Kidney glomerular epithelial cell (primary cell): ENCODE data around the gene ZNF438.

Source experiments
- DNase-seq: peaks from one replicate; lab custom pipeline; 2025; lab: John Stamatoyannopoulos, UW

The ZNF438 gene

GRCh38 chr10:30878920-30879319 is 152.7 kb downstream of the ZNF438 start:
- no peak for DNase-seq

- no peak for DNase-seq
These were observed 154.6 kb downstream of the ZNF438 start for GRCh38 chr10:30877111-30877510.

DNA sequence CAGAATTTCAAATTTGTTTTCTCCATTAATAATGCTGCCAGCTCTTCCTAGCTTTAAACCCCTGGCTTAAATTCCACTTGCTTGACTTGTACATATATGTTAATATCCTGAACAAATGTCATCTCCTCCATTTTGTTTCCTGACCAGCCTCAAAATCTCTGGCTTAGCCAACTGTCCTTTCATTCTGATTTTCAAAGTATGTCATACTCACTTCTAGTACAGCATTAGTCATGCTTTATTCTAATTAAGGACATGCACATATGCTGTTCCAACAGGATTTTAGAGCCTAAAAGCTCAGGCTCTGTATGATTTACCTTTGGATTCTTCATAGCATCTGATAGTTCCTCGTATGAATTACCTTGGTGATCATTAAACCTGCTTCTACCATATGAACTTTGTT is 158.3 kb downstream of the ZNF438 start:
- DNase-seq, result no peak

GRCh38 chr10:30870896-30871295 is 160.8 kb downstream of the ZNF438 start:
- no peak for DNase-seq

- no peak for DNase-seq
These were observed 162.1 kb downstream of the ZNF438 start for GRCh38 chr10:30869566-30869965.

DNA sequence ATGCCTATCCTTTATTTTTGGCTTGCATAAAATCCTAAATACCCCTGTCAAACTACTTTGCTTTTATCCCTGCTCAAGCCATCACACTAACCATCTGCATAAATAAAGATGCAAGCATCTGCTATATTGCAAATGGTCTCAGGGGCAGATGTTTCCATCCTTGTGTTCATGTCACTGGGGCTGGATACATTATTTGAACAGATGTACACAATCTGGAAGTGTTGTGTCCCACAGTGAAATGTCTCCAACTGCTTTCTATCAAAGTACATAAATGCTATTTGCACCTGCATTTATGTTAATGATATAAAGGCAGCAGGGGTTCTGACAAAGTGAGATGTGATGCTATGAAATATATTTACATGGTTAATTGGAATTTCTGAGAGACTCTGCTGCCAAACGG is 163.1 kb downstream of the ZNF438 start:
- no peak for DNase-seq

- no peak for DNase-seq
These were observed 164.8 kb downstream of the ZNF438 start for GRCh38 chr10:30866896-30867295.

DNA sequence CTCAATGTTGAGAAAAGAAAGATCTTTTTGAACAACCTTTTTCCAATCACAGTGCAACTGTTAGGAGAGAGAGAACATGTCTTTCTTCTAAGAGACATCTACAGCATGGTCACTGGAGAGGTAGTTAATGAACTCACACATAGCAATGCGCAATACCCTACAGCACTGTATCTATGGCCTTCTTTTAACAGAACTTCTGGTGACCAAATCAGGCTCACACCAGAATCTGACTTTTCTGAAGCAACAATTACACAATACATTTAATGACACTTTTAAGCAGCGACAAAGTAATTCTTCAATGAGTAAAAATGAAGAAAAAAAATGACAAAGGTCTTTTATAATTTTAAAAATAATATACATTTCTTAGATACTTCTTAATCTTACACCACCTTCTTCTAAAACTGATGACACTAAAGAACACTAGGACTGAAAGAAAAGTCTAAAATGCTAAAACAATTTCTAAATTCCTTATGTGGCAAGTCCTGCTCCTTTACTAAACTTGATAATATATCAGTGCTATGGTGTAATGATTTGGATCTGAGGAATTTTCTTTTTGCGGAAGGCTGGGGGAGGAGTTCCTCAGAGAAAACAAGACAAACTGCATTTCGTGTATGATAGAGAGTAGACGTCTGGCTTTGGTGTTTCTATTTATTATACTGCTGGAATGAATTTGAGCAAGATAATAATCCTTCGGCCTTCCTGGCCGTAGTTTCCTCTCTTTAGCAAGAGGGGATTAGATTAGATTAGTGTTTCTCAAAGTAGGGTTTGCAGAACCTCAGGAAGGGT is 166.3 kb downstream of the ZNF438 start:
- DNase-seq, result no peak

DNA sequence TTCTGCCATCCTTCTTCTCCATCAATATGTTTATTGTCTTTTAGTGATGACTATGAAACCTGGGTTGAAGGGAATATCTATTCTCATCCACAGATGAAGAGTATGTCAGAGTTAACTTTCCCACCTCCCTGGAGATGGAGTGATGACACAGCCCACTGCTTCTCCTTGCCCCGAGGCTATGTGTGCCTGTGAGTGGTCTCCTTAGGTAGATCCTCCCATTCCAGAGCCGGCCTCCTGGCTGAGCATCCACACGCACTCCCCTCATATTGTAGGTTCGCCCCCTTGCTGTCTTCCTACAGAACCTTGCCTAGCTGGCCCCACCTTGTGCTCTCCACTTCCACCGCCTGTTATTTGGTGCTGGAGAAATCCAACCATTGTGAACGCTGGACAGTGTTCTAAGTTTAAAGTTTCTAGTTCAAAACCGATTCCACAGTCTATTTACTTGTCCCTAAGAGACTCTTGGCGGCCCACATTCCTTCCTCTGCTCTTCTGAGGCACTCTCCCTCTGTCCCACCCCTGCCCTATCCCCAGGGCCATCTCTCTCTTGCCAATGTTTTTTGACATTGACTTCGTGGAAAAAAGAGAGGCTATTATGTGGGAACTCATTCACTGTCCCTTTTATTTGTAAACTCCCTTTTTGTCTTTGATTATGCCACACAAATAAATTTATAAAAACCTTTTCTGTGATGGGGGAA is 168.0 kb downstream of the ZNF438 start:
- no peak for DNase-seq

DNA sequence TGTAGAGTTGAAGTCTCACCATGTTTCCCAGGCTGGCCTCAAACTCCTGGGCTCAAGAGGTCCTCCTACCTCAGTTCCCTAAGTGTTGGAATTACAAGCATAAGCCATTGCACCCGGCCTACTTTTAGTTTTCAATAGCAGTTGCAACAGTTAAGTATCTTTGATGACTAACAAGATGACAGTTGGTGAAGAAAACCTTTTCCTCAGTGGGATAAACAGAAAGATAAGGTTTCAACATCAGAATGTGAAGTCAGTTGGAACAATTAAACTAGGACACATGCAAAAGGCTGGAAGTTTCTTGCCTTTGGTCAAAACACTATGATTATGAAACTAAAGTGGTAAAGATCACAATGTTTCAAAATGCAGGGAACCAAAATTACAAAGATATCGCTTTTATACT is 169.2 kb downstream of the ZNF438 start:
- DNase-seq, result peak; percentile 29

DNA sequence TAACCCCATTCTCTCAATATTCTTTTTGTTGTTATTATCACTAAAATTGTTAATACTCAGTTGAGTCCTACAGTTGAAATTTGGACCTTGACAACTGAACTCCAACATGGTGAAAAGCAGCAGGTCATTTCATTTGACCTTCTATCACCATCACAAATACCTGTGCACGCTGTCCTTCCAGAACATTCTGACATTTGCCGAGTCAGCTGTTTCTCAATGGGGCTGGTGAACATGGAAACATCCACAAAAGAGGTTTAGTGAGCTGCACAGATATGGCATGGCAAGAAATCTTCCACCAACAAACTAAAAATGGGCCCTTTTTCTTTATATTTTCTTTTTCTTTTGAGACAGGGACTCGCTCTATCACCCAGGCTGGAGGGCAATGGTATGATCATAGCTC is 169.7 kb downstream of the ZNF438 start:
- no peak for DNase-seq

DNA sequence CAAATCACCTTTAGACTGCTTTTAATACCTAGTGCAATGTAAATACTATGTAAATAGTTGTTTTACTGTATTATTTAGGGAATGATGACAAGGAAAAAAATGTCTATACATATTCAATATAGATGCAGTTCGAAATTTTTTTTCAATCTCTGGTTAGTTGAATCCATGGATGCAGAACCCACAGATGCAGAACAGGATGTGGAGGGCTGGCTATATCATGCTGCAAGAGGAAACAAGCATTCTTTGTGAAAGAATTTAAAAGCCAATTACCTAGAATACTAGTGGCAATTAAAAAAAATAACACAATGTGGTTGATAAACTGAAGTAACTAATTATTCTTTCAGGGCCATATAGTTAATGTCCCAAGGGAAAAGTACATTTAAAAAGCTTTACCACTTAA is 170.4 kb downstream of the ZNF438 start:
- no peak for DNase-seq

GRCh38 chr10:30858499-30858898 is 173.2 kb downstream of the ZNF438 start:
- DNase-seq, result no peak

- DNase-seq, result no peak
These were observed 173.9 kb downstream of the ZNF438 start for GRCh38 chr10:30857803-30858202.

- DNase-seq, result no peak
These were observed 176.5 kb downstream of the ZNF438 start for GRCh38 chr10:30855131-30855530.

GRCh38 chr10:30854656-30855055 is 177.0 kb downstream of the ZNF438 start:
- no peak for DNase-seq

- DNase-seq, result no peak
These were observed 178.6 kb downstream of the ZNF438 start for GRCh38 chr10:30853066-30853465.

GRCh38 chr10:30850776-30851175 is 180.9 kb downstream of the ZNF438 start:
- DNase-seq, result no peak

DNA sequence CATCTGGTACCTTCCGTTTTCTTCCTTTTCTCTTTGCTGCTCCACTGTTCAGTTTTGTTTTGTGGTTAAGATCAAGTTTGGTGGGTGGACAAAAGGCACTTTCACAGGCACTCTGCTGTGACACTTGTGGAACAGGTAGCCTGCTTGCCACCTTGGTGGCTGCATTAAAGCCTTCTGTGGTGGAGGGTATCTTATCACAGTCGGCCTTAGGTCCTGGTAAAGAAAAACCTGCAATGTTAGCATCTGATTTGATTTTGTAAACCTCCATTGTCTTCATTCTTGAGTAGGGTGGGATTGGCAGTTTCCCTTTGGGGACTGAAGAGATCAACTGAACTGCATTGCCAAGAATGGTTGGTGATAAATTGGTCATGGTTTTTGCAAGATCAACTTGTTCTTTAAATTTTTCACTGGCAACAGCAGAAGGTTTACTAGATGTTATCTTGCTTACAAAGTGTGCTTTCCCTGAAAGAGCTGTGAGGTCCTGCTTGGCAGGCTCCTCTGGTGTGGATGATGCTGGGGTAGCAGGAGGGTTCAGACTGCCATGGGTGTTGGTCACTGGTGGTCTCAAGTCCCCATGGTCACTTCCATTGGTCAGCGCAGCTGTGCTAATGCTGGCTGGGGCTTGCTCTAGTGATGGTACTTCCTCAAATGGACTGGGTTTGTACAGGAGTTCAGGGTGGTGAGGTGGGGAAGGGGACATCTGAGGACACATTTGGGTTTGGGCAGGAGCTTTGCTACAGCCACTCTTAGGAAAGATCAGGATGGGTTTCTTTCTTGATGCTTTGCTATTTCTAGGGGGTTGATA is 182.2 kb downstream of the ZNF438 start:
- DNase-seq, result no peak

- DNase-seq, result no peak
These were observed 183.2 kb downstream of the ZNF438 start for GRCh38 chr10:30848396-30849032.

DNA sequence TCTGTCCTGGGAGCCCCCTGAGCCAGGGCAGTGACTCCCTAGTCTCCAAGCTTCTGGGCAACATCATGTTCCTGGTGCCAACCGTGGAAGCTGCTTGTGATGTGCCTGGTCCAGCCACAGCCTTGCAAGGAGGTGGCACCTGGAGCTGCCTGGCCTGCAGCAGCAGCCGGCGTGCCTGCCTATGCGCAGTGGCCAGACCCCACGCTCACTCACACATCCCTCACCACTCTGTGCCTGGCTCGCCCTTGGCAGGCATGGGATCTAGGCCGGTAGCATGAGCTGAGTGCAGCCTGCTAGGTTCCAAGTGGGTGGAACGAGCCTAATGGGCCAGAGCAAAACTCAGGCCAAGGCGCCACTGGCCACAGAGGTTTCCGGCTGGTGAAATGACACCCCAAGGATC is 184.0 kb downstream of the ZNF438 start:
- DNase-seq, result no peak

DNA sequence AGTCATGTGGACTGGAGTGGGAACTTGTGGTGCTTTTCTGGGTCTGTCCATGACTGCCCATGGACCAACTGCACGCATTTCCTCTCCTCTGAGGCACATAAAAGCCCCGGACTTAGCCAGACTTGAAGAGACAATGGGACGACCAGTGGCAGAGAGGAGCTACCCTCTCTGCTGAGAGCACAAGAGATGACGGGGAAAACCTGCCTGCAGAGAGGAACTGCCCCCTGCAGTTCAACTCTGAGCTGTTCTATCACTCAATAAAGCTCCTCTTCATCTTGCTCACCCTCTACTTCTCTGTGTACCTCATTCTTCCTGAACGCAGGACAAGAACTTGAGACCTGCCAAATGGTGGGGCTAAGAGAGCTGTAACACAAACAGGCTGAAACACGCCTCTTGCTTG is 184.5 kb downstream of the ZNF438 start:
- no peak for DNase-seq
